ENCODE results near the gene NCKAP5.
"Not testable (repeated sequence)": the region's sequence is repeated elsewhere in the genome, so short reads cannot be mapped to it uniquely, and the experiment has no call there.

The NCKAP5 gene

DNA sequence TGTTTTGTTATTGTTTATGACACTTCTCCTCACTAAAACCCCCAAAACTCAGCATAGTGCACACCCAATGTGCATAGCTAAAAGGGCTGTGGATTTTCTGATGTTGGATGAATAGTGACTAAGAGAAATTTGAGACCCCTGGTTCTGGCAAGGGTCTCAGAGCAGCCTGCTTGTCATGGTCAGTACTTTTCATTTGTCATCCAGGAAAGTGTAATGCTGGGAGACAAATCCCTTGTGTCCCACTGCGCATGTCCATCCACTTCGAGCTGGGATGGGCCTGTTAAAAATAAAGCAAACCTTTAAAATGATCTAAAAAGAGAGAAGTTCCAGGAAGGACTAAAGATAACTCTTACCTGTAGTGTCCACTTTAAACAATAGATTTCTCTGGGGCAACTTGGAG is 851.3 kb downstream of the NCKAP5 start:
- no peak for DNase-seq (ENCODE audit: low spot score)

DNA sequence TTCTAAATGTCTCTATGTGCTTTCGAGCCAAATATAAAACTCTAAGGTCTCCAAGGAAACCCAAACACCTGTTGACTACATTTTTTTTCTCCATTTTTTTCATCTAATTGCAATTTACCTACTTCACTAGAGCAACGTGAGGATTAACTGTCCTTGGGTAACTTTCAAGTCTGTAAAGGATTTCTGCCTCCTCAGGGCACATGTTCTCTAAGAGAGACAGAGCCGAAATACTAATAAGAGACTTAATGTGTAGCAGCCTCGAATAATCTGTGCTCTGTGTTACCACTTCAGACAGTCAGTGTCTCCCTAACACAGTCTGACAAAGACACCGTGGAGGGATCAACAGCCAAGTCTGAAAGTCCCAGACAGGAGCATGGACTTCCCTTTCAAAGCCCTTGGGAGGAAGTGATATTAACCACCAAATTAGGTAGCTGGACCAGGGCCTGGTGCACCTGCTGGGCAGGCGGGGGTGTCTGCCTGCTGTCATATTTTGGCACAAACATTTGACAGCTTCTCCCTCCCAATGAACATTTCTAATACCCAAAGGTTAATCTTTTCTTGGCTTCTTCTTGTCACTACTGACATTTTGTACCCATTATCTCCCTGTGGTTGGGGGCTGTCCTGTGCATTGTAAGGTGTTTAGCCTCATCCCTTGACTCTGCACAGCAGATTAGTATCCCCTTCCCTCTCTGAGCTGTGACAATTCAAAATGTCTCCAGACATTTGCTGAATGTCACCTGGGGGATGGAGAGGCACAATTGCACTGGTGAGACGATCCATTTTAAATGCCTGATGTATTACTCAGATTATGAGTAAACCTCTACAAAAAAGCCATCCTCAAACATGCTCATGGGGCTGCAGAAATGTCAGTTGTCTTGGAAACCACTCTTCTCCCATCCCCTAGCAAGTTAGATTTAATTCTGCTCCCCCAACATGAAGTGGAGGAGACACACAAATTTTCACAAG is 852.6 kb downstream of the NCKAP5 start:
- DNase-seq (ENCODE audit: low spot score) = peak; percentile 18

GRCh38 chr2:132703396-132703795 is 864.9 kb downstream of the NCKAP5 start:
- DNase-seq (ENCODE audit: low spot score) = no peak

DNA sequence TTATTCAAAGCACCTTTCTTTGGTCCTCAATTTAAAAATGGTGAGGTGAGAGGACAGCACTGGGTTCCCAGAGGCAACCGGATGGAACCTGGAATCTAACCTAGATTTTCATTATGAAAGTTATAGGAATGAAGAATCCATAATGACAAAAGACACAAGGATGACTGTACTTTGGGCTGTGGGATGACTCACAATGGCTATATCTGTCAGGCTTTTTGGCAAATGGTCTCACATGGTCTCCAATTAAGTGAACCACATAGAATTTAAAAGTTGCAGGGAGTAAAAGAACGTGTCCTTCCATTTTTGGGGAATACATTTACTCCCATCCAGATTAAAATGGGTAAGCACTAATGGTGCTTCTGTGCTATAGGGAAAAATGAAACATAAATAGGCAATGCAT is 866.5 kb downstream of the NCKAP5 start:
- peak; percentile 60 for DNase-seq (ENCODE audit: low spot score)

GRCh38 chr2:132699802-132700201 is 868.5 kb downstream of the NCKAP5 start:
- DNase-seq (ENCODE audit: low spot score) = not testable (repeated sequence)

DNA sequence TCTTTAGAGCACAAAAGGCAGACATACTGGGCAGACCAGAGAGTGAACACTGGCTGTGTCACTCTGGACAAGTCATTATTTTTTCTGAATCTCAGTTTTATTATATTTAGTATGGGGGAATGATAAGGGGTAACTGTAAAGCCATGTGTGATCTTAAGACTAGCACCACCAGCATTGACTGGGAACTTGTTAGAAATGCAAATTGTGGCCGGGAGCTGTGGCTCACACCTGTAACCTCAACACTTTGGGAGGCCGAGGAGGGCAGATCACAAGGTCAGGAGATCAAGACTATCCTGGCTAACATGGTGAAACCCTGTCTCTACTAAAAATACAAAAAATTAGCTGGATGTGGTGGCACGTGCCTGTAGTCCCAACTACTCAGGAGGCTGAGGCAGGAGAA is 869.9 kb downstream of the NCKAP5 start:
- not testable (repeated sequence) for DNase-seq (ENCODE audit: low spot score)

GRCh38 chr2:132697556-132698205 is 870.6 kb downstream of the NCKAP5 start:
- no peak for DNase-seq (ENCODE audit: low spot score)

DNA sequence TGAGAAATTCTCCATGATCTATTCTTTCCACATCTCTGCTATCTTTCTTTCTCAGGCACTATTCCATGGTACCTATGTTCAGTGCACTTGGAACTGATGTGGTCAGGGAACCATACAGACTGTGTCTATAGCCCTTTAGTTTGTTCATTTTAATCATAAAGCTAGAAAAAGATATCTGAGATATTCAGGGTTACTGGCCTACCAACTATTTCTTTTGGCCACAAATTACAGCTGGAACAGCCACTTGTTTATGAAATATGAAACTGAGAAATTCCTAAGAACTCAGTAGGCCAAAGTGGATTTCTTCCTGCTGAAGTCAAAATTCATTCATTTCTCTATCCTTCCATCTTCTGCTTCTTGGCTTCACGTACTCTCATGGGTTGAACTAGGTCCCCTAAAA is 875.4 kb downstream of the NCKAP5 start:
- DNase-seq (ENCODE audit: low spot score) = peak; percentile 39

- no peak for DNase-seq (ENCODE audit: low spot score)
Measured at GRCh38 chr2:132691556-132691955, 876.7 kb downstream of the NCKAP5 start.

GRCh38 chr2:132690664-132691303 is 877.5 kb downstream of the NCKAP5 start:
- peak; percentile 27 for DNase-seq (ENCODE audit: low spot score)

DNA sequence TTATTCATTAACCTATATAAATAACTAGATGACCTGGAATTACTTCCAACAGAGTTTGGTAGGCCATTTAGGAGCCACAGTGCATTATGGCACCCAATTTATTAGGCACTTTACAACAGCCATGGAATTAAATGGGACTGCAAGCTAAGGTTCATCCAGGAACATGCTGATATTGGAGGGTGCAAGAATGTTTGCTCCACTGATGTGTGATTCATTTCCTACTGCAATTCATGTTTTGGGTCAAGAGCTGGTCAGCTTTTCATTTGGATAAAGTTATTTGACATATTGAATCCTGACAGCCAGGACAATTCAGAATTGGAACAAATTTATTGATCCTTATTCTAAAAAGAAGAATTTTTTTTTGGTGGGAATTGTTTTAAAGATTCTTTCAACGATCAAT is 886.5 kb downstream of the NCKAP5 start:
- no peak for DNase-seq (ENCODE audit: low spot score)

DNA sequence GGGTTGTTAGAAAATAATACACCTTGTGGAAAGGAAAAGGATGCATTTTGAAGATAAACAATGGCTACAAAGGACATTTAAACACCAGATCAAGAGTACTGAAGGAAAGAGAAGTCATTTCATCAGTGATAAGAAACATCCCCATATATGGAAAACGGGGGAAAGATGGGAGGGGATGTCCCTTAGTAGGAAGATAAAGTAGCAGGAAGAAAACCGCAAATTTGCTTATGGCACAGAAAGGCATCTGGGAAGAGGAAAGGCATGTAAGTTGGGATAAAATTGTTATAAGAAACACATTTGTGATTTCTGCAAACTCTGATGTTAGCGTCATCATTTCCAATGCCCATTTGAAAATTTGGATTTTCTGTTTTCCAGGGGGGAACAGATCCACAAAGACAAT is 887.7 kb downstream of the NCKAP5 start:
- DNase-seq (ENCODE audit: low spot score) = no peak

DNA sequence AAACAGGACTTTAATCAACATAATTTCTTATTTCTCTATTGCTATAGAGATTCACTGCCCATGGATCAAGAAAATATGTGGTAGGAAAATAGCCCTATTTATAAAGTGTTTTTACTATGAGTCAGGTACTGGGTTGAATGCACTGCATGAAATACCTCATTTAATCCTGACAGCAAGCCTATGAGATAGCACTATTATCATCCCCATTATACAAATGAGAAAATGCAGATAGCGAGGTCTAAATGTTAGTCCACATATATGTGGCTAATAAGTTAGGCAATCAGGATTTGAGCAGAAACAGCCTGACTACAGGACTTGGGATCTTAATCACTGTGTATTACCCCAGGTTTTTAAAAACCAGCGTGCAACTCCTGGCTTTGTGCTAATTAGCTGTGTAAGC is 889.8 kb downstream of the NCKAP5 start:
- no peak for DNase-seq (ENCODE audit: low spot score)

DNA sequence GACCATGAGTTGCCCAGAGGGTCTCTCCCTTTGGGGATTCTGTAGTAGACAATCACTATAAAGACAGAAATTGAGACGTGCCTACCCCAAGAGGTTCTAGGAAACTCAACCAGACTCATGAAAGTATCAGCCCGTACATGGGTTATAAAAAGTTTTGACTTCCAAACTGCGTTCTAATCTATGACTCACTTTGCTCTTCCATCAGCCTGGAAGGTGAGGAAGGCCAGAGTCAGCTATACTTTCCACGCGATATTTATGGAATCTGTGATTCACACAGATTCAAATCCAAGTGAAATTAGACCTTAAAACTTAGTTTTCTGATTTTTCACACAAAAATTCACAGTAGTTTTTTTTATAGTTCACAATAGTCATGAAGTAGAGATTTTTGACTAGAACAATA is 890.6 kb downstream of the NCKAP5 start:
- DNase-seq (ENCODE audit: low spot score) = peak; percentile 25

DNA sequence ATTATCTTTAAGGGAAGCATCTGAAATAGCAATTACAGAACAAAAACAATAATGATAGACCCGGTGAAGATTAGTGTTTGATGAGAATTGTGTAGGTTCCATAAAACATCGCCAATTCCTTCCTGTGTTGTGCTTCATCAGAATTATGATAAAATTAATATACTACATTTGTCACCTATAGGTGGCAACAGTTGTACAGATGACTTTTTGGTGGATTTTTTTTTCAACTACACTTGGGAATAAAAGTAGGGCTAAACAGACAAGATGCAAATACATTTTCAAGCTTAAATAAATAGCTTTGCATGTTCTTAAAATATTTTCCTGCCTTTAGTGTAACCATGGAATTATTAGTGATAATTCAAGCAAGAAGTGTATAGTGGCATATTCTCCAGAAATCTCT is 891.3 kb downstream of the NCKAP5 start:
- DNase-seq (ENCODE audit: low spot score) = no peak

DNA sequence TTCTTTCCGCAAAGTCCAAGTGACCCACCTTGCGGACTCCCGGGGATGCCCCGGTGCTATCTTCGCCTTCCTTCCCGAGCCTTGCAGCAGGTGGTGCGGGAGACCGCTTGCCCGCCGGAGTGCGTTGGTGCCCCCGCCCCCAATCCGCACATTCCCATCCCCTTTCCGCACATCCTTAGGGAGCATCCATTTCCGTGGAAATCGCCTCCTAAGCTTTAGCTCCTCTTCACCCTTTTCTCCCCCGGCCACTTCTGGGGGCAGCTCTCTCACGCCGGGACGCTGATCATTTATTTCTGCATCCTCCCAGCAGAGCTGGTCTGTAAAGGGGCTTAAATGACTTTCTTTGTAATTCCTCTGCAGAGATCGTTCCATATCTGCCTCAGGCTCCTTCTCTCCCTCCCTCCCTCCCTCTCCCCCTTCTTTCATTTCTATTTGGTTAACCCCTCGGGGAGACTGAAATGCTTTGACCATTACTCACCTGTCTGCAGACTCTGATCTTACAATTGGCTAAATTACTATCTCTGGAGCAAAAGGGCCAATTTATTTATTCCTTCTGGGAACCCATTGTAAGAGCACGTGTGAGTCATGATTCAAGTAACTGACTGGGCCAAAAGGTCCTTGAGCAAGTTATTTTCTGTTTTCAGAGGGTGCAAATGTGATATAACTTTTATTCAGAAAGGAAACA is 897.0 kb downstream of the NCKAP5 start:
- DNase-seq (ENCODE audit: low spot score) = peak; percentile 23

DNA sequence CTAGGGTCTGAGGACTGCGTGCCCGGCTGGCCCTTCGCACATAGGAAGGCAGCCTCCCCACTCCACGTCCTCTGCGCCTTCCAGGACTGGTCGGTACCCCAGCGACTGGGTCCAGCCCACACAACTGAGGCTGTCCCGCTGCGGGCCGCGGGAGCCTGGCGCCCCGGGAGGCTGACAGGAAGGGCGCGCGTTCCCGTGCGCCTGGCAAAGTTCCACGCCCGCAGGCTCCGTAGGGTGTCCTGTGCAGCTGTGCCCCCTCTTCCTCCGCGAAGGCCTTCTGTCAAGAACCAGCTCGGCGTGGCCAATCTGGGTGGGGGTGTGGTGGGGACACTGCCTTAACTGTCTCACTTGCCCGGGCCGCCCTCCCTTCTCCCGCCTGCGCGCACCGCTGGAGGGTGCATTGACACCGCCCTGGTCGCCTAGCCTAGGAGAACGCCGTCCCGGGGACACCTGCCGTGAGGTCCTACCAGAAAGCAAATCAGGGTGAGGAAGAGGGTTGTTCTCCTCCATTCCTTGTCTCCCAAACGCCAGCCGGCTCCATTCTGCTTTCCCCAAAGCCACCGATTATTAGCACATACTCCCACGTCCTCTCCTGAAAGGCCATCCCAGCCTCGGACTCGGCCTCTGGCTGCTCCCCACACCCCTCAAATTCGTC is 897.6 kb downstream of the NCKAP5 start:
- peak; percentile 25 for DNase-seq (ENCODE audit: low spot score)

DNA sequence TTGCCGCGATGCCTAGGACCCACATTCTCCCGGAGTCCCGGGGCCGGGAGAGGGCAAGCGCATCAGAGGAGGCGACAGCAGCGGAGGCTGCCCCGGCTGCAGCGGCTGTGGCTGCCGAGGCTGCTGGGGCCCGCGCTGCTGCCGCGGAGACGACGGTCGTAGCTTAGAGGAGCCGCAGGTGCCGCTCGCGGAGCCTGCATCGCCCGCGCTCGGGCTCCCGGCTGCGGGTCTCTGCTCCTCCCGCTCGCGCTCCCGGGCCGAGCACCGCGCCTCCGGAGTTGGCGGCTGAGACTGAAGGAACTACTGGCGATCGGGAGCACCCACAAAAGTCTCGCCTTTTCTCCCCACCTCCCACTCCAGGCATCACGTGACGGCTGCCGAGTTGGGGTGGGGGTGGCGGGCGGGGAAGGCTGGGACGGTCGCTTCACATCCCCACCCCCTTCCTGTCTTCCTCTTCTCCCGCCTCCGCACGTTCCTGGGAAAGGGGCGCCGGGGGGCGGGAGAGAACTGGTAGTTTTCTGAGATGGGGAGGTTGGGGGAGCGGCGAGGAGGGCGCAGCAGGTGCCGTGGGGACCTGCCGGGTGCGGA is 898.3 kb downstream of the NCKAP5 start, which contains the start of gene LYPD1:
Gene LYPD1, minus strand, starts transcription at position 298 of the 588 bp plus-strand sequence. Its CDS starts 273 bp downstream, at position 25.
- DNase-seq (ENCODE audit: low spot score) = peak; percentile 53

DNA sequence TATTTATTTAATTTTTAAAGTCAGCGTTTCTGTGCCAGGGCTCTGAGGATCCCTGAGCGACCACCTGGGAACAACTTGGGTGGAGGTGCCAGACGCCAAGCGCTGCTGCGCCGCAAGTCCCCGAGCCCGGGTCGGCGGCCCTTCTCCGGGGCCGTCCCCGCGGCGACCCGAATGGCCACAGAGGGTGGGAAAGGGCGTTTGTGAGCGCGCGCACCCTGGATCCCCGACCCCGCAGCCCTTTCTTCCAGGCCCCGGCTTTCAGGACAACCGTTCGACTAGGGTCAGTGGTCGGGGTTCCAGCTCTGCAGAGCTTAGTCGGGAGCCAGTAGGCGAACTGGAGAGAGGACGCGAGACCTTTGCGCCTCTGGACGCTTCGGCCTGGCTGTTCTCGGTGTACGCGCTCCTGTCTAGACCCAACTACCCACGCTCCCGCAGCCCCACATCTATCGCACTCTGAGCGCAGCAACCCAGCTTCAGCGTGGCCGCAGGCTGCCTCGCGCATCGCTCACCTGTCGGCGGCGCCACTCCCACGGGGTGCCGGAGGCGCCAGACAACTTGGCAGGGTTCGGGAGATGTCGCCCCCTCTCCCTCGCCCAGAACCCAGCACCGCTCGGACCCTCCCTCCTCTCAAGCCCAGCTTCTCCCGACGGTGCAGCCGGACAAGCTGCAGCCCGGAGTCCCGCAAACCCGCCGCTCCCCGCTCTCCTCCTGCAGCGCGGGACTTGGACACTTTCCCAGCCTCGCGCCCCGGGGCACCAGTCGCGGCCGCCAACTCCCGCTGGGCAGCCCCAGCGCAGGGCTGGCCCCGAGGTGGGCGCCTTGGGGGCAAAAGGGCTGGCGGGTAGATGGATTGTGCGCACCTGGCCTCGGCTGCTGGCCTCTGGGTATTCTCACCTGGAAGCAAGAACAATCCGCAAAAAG is 899.0 kb downstream of the NCKAP5 start:
- DNase-seq (ENCODE audit: low spot score) = peak; percentile 32

All from AG20443 (cell line).